Stimulated activated CD8-positive, alpha-beta memory T cell treated with anti-CD3 and anti-CD28 coated beads, Interleukin-15, amount 100 ng/mL, for 48 hours (primary cell): ENCODE results near the gene GPR179.

Source experiments
- DNase-seq, 2 donors: peaks; one replicate each; pipeline ENCODE4 v3.0.0-alpha.2; 2020; ENCODE audit warnings: low read depth in 2 of 2

Gene GPR179

DNA sequence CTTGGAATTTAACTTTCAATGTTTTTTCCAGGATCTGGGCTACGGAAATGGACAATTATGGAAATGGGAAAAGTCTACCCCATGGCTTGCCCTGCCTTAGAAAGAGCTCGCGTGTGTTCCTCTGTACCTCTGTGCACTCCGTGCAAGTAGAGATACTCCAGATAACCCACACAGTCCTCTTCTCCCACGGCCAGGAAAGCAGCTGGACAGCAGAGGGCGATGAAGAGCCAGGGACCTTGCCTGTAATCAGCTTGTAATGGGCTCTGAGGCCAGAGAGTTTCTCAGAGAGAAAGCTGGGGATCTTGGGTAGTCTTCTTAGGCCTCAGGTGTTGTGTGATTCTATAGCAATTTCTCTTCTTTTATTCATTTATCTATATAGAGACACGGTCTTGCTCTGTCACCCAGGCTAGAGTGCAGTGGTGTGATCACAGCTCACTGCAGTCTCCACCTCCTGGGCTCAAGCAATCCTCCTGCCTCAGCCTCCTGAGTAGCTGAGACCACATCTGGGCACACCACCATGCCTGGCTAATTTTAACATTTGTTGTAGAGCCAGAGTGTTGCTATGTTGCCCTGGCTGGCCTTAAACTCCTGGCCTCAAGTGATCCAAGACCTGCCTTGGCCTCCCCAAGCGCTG lies 5.5 kb upstream of the GPR179 start:
- peak; percentile 64 to 66 for DNase-seq

DNA sequence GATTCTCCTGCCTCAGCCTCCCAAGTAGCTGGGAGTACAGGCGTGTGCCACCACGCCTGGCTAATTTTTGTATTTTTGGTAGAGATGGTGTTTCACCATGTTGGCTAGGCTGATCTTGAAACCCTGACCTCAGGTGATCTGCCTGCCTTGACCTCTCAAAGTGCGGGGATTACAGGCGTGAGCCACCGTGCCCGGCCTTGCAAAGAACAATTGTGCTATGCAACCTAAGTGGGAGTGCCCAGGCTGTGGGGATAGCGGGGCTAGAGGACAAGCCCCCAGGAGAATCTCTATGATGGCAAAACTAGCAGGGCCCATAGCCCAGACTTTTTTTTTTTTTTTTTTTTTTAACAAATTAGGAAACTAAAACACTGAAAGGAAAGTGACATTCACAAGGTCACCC lies 2.0 kb upstream of the GPR179 start:
- no peak for DNase-seq

DNA sequence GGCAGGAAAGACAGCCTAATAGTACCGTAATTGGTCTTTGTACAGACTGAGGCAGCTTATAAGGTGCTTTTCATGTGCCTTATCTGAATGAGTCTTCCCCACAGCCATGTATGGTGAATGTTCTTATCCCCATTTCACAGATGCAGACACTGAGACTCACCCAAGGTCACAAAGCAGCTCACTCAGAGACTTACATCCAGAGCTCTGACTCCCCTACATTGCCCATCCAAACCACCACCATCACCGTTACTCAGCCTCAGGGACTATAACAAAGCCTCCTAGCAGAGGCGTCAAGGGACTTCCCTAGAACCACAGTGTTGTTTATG lies 627 bp upstream of the GPR179 start:
- DNase-seq: no peak

DNA sequence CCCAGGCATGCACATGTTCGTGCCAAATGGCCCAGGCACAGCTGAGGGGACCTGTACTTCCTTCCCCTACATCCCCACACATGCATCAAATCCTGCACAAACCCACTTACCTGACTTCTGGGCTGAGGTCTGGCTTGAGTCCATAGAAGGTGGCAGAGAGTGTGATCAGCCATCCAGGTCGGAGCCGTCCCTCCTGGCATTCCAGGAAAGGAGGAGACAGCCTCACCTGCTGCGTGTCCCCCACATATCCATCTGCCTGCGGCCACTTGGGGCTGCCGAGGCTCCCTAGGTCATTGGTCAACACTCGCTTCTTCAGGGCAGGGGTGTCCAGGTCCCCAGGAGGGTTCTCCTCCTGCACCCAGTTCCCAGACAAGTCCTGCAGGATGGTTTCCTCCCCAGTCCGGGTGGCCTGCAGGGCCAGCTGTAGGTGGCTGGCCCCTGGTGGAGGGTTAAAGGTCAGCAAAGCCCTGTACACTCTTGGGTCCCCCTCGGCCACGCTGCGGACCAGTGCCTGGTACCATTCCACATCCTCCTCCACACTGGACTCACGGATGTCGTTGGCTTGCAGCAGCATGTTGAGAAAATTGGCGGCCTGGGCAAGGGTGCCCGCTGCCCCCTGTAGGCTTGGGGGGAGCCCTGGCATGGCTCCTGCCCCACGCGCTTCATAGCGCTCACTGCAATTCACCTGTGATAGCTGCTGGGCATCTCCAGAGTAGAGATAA lies 709 bp downstream of the GPR179 start:
- DNase-seq: no peak

GRCh38 chr17:38341035-38341721 lies 2.6 kb downstream of the GPR179 start:
- DNase-seq: no peak

DNA sequence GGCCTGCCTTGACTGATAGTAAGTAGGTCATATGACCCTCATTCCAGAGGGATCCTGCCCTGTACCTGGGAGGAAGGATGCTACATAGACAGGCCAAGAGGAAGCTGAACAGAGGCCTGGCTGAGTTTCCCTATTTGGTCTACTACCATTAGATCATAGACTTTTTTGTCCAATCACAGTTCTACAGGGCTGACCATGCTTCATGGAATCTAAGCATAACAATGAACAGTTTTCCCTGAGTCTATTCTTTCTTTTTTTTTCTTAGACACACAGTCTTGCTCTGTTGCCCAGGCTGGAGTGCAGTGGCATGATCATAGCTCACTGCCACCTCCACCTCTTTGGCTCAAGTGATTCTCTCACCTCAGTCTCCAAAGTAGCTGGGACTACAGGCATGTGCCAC lies 3.9 kb downstream of the GPR179 start:
- DNase-seq: no peak

- DNase-seq: no peak
Observed at GRCh38 chr17:38338535-38338934, 5.2 kb downstream of the GPR179 start.

- DNase-seq: no peak
Observed at GRCh38 chr17:38338053-38338452, 5.7 kb downstream of the GPR179 start.

DNA sequence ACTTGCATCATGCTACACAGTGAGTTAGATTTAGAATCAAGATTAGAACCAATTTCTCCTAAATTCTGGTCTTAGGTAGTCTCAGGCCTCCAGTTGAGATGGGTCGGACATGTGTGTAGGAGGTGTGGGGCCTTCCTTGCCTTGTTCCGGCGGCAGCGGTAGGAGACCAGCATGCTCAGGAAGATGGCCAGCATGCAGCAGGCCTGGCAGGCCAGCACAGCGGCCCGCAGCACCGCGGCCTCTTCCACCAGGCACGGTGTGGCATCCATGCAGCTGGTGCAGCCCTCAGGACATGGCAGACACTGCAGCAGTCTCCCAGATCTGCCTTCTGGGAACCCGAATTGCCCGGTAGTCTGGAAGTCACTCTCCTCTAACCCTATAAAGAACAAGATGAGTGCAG lies 6.9 kb downstream of the GPR179 start:
- no peak for DNase-seq

- DNase-seq: no peak
Observed at GRCh38 chr17:38334480-38335364, 9.0 kb downstream of the GPR179 start.

GRCh38 chr17:38333635-38334295 lies 10.0 kb downstream of the GPR179 start:
- no peak for DNase-seq

DNA sequence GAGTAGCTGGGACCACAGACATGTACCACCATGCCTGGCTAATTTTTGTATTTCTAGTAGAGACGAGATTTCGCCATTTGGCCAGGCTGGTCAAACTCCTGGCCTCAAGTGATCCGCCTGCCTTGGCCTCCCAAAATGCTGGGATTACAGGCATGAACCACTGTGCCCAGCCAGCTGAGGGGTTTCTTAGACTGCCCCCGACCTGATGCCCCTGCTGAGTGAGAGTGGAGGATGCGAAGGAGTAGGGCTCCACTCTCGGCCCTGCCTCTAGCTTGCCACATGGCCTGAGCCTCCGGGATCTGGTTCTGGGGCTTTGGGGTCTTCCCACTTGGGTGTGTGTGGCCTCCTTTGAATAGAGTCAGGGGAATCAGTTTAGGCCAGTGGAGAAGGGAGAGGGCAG lies 11.0 kb downstream of the GPR179 start:
- DNase-seq: no peak

GRCh38 chr17:38330941-38331411 lies 12.8 kb downstream of the GPR179 start:
- no peak for DNase-seq

DNA sequence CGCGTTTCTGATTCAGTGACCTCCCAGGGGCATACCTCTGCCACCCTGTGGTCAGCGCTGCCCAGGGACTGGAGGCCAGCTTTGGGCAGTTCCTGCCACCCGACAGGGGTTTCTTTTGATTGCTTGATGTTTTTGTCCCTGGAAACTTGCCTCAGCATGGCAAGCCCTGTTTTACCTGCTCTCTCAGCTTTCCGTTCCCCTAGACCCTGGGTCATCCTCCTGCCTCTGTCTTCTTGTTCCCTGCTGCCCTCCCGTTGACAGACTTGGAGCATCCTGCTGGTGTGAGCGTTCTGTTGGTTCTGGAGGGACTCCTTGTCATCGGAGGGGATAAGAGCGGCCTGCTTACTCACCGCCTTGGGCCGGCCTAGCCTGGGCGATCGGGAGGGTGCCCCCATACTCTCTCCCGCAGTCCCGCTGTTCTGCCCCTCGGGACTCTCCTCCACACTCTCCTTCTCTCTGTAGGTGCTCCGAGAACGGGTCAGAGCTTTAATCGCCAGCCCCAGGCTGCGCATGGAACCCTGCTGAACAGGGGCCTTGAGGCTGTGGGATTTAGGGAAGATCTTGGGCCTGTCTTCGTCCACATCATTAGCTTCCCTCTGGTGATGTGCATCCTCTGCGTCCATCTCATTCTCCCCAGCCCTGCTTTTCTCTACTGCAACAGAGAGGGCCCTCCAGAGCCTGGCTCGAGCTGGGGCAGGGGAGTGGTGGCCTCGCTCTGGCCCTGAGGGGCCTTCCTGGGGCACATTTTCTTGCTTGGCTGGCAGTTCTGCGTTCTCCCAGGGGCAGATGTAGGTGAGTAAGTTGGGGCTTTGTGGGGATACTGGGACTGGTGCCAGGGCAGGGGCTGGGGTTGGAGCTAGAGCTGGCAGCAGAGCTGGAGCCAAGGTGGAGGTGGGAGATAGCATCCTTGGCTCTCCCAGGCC lies 13.7 kb downstream of the GPR179 start:
- no peak for DNase-seq

DNA sequence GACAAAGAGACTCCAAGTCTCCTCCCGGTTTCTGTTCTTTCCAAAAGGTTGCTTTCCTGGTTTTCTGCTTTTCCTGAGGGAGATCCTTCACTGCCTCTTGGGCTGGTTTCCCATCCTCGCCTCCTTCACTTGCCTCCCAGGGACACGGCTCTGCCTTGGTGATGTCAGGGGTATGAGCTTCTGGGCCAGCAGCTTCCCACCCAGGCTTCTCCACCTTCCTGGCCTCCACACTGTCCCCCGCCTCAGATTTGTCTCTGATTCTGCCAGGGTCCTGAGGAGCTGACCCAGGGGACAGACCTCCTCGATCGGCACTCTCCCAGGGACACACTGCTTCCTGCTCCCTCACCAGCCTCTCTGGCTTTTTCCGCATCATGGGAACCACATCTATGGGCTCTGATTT lies 14.5 kb downstream of the GPR179 start:
- no peak for DNase-seq

GRCh38 chr17:38328620-38329019 lies 15.1 kb downstream of the GPR179 start:
- DNase-seq: no peak

DNA sequence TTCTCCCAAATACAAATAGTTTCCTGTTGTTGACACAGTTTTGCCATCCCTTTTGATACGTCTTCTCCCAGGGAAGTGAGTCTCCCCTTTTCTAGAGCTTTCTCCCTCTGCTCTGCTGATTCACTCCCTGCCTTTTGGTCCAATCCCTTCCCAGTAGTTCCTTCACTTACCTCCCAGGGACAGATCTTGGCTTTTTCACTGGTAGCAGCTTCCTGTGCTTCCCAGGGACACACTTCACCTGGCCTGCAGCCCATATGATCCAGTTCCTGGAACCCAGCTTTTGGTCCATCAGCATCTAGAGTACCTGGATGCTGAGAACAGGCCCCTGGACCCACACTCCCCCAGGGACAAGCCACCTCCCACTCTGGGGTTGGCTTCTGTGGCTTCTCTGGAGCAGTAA lies 15.8 kb downstream of the GPR179 start:
- DNase-seq: no peak

- DNase-seq: no peak
Observed at GRCh38 chr17:38326996-38327792, 16.6 kb downstream of the GPR179 start.

DNA sequence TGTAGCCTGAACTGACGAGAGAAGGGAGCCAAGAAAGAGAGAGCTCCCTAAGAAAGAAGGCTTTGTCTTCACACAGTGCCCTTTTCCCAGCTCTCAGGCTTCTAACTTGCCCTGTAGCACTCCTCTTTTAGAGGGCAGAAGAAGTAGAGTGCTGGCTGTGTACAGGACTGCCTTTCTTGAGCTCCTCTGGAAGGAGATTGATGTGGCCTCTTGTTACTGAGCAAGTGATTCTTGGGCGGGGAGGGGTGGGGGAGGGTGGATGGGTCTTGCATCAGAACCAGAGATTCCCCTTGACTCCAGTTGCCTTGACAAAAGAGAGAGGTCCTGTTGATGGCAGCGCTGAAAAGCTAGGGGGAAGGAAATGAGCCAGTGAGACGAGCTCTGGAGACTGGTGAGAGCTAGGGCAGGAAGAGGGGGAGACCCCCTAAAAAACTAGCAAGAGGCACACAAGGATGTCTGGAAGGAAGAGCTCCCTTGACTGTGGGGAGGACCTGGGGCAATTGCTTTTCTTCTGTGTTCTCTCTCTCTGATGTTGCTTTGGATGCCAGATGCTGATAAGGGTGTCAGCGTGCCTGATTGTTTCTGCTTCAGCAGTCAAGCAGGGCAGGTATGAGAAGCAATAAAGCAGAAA lies 18.4 kb downstream of the GPR179 start:
- no peak for DNase-seq
